HCT116 (cell line): ENCODE data around the gene SPRING1.

Source experiments
- CEBPB ChIP-seq: IDR thresholded peaks from 2 replicates; pipeline ENCODE4 v1.6.1; 2012; ENCODE audit warnings: low read depth
- CTCF ChIP-seq, 3 experiments: fragments of 200-600 bp in 1 of 3; sonication (generic) in 1 of 3; IDR thresholded peaks in 2 of 3; conservative IDR thresholded peaks in 1 of 3; 2 replicates each; pipeline ENCODE4 v1.5.1; 2012 to 2017; ENCODE audit warnings: low read depth in 2 of 3, low read length in 2 of 3, antibody characterized with exemption in 1 of 3, borderline replicate concordance in 1 of 3, control low read depth in 1 of 3, mild to moderate bottlenecking in 1 of 3, mixed read lengths in 1 of 3, mixed run types in 1 of 3, moderate library complexity in 1 of 3; ENCODE audit not compliant: insufficient read depth in 1 of 3
- EGR1 ChIP-seq: IDR thresholded peaks from 2 replicates; pipeline ENCODE4 v1.6.1; 2012; ENCODE audit warnings: low read depth
- ELF1 ChIP-seq: IDR thresholded peaks from 2 replicates; pipeline ENCODE4 v1.6.1; 2012; ENCODE audit warnings: low read depth, borderline replicate concordance
- EZH2 ChIP-seq: fragments of 200-600 bp; sonication (generic); IDR thresholded peaks from 2 replicates; pipeline ENCODE4 v1.6.1; 2017; ENCODE audit warnings: antibody characterized with exemption, mixed run types
- EZH2phosphoT487 ChIP-seq: fragments of 200-600 bp; IDR thresholded peaks from 2 replicates; pipeline ENCODE4 v1.6.1; 2018; ENCODE audit warnings: antibody characterized with exemption, borderline replicate concordance
- MAX ChIP-seq: IDR thresholded peaks from 2 replicates; pipeline ENCODE4 v1.6.1; 2012
- POLR2A ChIP-seq: IDR thresholded peaks from 2 replicates; pipeline ENCODE4 v1.7.0; 2011; ENCODE audit warnings: borderline replicate concordance; ENCODE audit not compliant: insufficient read depth, insufficient read length; ENCODE audit errors: extremely low read depth
- POLR2AphosphoS5 ChIP-seq: IDR thresholded peaks from 2 replicates; pipeline ENCODE4 v1.6.1; 2011; ENCODE audit warnings: mild to moderate bottlenecking, low read depth, low read length, moderate library complexity
- RAD21 ChIP-seq: IDR thresholded peaks from 2 replicates; pipeline ENCODE4 v1.6.1; 2012; ENCODE audit warnings: low read depth, mild to moderate bottlenecking
- TCF7L2 ChIP-seq: IDR thresholded peaks from 2 replicates; pipeline ENCODE4 v1.7.0; 2011; ENCODE audit warnings: borderline replicate concordance, inconsistent platforms; ENCODE audit not compliant: insufficient read depth, insufficient read length; ENCODE audit errors: extremely low read depth
- ZNF274 ChIP-seq: fragments of 200-500 bp; sonication (Bioruptor generic); IDR thresholded peaks from 2 replicates; pipeline ENCODE4 v1.6.1; 2014; ENCODE audit warnings: mild to moderate bottlenecking, low read depth, low read length, inconsistent platforms
- TF ChIP-seq, protein P1 (sequence below): IDR thresholded peaks from 2 replicates; pipeline ENCODE4 v1.6.1; 2011; ENCODE audit warnings: mild to moderate bottlenecking, low read length, moderate library complexity; ENCODE audit not compliant: insufficient replicate concordance; ENCODE audit errors: extremely low read depth
- TF ChIP-seq, protein P2 (sequence below): IDR thresholded peaks from 2 replicates; pipeline ENCODE4 v1.6.1; 2012; ENCODE audit warnings: low read depth

GRCh38 chr12:116692605-116693004 lies 45.3 kb downstream of the SPRING1 start:
- no peak for TF ChIP-seq POLR2AphosphoS5
- TF ChIP-seq CTCF (IDR thresholded peaks at IDR 0.05 in 2 of 3, conservative IDR thresholded peaks at IDR 0.05 in 1 of 3; ENCODE audit: borderline replicate concordance in 1 of 3, insufficient read depth in 1 of 3, low read depth in 2 of 3, low read length in 2 of 3), result no peak
- no peak for TF ChIP-seq CEBPB
- TF ChIP-seq ZNF274, result no peak
- no peak for TF ChIP-seq POLR2A
- TF ChIP-seq TCF7L2, result no peak
- no peak for TF ChIP-seq EZH2phosphoT487
- no peak for TF ChIP-seq ELF1
- TF ChIP-seq EZH2, result no peak
- TF ChIP-seq, protein P1, sequence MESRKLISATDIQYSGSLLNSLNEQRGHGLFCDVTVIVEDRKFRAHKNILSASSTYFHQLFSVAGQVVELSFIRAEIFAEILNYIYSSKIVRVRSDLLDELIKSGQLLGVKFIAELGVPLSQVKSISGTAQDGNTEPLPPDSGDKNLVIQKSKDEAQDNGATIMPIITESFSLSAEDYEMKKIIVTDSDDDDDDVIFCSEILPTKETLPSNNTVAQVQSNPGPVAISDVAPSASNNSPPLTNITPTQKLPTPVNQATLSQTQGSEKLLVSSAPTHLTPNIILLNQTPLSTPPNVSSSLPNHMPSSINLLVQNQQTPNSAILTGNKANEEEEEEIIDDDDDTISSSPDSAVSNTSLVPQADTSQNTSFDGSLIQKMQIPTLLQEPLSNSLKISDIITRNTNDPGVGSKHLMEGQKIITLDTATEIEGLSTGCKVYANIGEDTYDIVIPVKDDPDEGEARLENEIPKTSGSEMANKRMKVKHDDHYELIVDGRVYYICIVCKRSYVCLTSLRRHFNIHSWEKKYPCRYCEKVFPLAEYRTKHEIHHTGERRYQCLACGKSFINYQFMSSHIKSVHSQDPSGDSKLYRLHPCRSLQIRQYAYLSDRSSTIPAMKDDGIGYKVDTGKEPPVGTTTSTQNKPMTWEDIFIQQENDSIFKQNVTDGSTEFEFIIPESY, result no peak
- TF ChIP-seq, protein P2, sequence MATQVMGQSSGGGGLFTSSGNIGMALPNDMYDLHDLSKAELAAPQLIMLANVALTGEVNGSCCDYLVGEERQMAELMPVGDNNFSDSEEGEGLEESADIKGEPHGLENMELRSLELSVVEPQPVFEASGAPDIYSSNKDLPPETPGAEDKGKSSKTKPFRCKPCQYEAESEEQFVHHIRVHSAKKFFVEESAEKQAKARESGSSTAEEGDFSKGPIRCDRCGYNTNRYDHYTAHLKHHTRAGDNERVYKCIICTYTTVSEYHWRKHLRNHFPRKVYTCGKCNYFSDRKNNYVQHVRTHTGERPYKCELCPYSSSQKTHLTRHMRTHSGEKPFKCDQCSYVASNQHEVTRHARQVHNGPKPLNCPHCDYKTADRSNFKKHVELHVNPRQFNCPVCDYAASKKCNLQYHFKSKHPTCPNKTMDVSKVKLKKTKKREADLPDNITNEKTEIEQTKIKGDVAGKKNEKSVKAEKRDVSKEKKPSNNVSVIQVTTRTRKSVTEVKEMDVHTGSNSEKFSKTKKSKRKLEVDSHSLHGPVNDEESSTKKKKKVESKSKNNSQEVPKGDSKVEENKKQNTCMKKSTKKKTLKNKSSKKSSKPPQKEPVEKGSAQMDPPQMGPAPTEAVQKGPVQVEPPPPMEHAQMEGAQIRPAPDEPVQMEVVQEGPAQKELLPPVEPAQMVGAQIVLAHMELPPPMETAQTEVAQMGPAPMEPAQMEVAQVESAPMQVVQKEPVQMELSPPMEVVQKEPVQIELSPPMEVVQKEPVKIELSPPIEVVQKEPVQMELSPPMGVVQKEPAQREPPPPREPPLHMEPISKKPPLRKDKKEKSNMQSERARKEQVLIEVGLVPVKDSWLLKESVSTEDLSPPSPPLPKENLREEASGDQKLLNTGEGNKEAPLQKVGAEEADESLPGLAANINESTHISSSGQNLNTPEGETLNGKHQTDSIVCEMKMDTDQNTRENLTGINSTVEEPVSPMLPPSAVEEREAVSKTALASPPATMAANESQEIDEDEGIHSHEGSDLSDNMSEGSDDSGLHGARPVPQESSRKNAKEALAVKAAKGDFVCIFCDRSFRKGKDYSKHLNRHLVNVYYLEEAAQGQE, result no peak
- no peak for TF ChIP-seq MAX
- TF ChIP-seq EGR1, result no peak
- no peak for TF ChIP-seq RAD21
